HG03135 (cell line): ENCODE results near the gene SYT3.
"Not testable (repeated sequence)": the region's sequence is repeated elsewhere in the genome, so short reads cannot be mapped to it uniquely, and the experiment has no call there.

Experiments used
- ATAC-seq: cut with Tn5 transposase; IDR thresholded peaks from one replicate; pipeline ENCODE4 v1.9.1; 2021; ENCODE audit warnings: mild to moderate bottlenecking, moderate library complexity; ENCODE audit not compliant: unreplicated experiment

SYT3 gene

DNA sequence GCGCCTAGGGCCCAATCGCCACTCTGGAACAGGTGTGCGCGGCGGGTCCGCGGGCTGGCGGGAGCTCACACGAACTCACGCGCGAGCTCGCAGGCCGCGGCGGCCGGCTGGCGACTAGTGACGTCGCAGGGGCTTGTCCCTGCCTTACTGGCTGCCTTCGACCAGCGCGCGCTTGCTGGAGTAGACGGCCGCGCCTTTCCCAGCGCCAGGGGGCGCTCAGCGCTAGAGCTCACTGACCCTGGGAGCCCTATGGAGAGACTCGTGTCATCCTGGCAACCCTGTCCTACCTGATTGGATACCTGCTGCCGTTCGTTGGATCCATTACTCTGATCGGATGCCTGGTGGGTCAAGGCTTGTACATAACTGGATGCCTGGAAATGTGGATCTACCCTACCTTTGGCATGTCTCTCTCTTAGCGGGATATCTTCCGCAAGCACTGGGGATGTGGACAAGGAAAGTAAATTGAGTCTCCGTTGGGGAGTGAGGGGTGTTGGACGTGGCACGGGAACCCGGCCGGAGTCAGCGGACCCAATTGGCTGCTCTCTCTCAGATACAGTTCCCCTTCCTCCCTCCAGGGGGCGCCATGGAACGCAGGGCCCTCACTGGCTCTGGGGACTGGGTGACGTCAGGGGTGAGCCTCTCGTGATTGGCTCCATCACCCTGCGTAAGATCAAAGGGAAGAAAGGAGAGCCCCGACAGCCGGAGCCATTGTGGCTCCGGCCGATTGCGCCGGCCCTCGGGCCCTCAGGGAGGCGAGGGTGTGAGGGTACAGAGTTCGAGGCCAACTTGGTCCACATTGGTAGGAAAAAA is 35.2 kb downstream of the SYT3 start:
- not testable (repeated sequence) for ATAC-seq

DNA sequence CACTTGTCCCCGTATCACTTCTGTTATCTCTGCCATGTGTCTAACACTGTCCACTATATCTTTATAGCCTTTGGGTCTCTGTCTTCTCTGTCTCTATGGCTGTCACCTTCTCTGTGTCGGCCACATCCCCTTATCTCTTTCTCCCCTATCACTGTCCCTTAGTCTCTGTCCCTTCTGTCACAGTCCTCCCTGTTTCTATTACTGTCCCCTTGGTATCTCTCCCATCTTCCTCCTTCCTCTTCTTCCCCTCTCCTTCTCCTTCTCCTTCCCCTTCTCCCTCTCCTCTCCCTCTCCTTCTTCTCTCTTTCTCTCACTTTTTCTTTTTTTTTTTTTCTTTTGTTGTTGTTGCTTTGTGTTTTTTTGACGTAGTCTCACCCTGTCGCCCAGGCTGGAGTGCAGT is 36.7 kb downstream of the SYT3 start:
- ATAC-seq: no peak

DNA sequence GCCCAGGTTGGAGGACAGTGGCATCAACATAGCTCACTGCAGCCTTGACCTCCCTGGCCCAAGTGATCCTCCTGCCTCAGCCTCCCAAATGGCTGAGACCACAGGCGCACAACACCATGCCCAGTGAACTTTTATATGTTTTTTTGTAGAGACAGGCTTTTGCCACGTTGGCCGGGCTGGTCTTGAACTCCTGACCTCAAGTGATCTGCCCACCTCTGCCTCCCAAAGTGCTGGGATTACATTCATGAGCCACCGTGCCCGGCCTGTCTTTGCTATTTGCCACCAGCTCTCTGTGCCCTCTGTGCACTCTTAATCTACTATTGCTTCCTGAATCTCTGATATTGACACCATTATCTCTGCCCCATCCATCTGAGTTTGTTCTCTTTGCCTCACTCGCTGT is 37.2 kb downstream of the SYT3 start:
- ATAC-seq: no peak

DNA sequence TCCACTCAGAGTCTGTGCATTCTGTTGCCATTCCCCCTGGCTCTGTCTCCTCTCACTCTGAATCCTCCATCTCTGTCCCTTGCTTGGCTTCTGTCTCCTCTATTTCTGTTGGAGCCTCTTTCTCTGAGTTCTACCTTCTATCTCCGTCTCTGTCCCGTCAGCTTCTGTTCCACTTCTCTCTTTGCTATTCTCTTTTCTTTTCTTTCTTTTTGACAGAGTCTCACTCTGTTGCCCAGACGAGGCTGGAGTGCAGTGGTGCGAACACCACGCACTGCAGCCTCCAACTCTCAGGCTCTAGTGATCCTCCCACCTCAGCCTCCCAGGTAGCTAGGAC is 37.6 kb downstream of the SYT3 start:
- no peak for ATAC-seq

DNA sequence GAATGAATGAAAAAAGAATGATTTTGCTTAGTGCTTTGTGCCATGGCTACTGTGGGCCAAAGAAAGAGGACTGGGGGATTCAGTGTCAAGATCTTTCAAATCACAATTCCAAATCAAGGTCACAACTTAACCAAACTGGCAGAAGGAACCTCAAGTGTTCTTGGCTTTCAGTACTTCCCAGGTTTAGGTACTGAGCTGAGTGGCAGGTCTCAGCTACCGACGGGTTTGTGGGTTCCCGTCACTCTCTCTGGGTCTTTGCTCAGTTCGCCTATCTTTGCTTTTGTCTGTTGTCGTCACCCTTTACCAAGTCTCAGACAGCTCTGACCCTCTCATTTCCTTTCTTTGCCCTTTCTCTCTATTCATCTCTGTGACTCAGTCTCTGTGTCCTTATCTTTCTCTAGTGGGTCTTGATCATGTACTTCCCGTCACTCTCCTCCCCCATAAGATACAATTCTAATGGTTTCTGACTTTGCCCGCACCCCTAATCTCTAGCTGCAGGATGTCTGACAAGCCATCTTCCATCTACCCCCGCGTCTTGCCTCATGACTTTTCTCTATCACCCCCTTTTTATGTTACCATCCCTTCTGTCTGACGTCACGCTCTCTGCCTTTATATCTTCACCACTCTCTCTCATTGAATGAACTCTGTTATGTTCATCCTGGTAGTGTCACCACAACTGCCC is 38.1 kb downstream of the SYT3 start:
- no peak for ATAC-seq

DNA sequence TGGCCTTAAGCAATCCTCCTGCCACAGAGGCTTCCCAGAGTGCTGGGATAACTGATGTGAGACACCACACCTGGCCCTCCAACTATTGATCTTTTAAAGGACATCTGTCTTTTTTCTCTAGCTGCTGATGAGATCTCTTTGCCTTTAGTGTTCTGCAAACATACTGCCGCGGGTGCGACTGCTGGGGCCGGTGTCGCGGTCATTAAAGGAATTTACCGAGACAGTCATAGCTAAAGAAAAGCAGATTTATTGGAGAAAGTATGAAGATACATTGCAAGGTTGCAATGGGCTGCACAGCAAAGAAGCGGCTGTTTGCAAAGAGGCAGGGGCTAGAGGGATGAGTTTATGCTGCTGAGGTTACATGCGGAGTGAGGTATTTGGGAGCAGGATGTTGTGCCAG is 40.3 kb downstream of the SYT3 start:
- no peak for ATAC-seq

DNA sequence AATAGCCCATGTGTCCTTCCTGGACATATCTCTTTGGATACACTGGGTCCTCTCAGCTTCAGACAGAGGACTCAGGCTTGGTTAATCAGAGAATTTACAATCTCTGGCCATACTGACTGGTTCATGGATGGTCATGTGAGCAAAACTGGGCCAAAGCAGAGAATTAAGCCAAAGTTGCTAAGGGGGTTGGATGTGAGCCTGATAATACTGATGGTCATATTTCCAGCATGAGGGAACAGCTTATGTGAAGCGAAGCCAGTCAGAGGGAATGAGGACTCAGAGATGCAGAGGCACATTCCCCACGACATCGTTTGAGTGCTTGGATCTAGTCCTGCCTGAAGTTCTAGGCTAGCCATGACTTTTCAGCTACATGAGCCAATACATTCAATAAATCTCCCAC is 49.5 kb downstream of the SYT3 start:
- ATAC-seq: no peak

DNA sequence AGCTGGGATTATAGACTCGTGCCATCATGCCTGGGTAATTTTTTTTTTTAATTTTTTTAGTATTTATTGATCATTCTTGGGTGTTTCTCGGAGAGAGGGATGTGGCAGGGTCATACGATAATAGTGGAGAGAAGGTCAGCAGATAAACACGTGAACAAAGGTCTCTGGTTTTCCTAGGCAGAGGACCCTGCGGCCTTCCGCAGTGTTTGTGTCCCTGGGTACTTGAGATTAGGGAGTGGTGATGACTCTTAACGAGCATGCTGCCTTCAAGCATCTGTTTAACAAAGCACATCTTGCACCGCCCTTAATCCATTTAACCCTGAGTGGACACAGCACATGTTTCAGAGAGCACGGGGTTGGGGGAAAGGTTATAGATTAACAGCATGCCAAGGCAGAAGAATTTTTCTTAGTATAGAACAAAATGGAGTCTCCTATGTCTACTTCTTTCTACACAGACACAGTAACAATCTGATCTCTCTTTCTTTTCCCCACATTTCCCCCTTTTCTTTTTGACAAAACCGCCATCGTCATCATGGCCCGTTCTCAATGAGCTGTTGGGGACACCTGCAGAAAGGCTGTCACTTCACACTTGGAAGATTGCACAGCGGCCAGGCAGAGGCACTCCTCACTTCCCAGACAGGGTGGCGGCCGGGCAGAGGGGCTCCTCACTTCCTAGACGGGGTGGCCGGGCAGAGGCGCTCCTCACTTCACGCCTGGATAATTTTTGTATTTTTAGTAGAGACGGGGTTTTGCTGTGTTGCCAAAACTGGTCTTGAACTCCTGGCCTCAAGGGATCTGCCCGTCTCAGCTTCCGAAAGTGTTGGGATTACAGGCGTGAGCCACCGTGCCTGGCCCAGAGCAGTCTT is 57.7 kb downstream of the SYT3 start:
- not testable (repeated sequence) for ATAC-seq

DNA sequence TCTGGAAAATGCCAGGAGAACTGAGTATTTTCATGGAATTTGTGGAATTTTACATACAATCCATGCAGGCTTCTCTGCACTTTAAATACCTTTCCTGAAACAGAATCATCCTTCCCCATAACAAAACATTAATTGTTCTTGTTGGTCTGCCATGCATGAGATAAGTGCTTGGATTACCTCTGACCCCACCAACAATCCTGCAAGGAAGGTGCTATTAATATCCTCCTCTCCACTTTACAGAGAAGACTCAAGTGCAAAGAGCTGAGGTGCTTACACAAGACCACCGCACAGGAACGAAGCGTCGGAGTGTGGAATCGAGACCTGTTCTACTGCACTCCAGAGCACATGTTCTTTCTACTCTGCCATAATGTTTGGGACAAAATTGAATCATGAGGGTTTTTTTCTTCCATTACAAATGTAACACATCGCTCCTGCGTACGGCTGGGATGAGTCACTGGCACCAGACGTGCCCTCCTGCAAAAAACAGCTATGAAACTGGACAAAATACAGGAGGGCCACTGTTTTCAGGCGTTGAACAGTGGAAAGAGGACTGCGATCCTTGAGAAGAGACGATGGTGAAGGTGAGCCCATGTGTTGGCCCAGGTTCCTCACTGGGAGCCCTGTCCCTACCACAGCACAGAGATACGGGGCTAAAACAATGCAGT is 58.6 kb downstream of the SYT3 start:
- ATAC-seq: no peak

DNA sequence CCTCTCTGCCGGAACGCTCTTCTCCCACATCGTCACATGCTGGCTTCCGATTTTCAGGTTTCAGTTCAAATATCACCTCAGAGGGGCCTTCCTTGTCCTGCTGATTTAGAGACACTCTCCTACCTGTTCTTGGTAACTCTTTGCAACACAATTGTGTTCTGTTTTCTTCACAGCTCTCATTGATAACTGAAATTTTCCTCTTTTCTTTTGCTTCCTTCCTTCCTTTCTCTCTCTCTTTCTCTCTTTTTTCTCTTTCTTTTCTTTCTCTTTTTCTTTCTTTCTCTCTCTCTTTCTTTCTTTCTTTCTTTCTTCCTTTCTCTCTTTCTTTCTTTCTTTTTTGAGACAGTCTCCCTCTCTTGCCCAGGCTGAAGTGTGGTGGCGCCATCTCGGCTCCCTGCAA is 59.4 kb downstream of the SYT3 start:
- ATAC-seq: no peak

DNA sequence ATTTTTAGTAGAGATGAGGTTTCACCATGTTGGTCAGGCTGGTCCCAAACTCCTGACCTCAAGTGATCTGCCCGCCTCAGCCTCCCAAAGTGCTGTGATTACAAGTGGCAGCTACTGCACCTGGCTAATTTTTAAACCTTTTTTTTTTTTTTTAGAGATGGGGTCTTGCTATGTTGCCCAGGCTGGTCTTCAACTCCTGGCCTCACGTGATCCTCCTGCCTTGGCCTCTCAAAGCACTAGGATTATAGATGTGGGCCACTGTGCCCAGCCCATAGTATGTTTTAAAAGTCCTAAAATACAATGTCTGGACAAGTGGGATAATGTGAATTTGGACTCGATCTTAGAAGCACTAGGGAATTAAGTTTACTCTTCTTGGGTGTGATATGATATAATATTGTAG is 62.9 kb downstream of the SYT3 start:
- ATAC-seq: not testable (repeated sequence)

DNA sequence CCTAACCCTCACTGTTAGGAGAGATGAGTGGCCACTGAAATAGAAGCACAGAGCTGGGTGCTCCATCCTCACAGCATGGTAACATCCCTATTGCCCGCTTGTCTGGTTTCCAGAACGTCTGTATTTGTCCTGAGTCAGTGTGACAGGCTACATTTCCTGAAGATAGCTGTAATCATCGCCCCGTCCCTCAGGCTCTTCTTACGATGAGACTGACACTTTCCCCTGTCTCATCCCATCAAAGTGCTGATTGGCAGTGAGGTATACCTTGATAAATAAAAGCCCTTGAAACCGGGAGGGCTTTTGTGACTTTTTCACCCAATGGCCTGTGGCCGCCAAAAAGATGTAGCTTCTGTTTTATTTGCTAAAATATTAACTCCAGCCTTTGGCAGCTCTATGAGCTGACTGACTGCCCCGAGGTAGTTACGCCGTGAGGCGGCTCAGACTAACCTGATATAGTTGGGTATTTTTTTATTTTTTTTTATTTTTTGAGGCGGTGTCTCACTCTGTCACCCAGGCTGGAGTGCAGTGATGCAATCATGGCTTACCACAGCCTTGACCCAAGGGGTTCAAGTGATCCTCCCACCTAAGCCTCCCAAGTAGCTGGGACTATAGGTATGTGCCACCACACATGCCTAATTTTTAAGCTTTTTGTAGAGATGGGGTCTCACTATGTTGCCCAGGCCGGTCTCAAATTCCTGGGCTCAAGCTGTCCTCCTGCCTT is 65.8 kb downstream of the SYT3 start:
- no peak for ATAC-seq
